ENCODE data around the gene LMCD1.

LMCD1 gene

DNA sequence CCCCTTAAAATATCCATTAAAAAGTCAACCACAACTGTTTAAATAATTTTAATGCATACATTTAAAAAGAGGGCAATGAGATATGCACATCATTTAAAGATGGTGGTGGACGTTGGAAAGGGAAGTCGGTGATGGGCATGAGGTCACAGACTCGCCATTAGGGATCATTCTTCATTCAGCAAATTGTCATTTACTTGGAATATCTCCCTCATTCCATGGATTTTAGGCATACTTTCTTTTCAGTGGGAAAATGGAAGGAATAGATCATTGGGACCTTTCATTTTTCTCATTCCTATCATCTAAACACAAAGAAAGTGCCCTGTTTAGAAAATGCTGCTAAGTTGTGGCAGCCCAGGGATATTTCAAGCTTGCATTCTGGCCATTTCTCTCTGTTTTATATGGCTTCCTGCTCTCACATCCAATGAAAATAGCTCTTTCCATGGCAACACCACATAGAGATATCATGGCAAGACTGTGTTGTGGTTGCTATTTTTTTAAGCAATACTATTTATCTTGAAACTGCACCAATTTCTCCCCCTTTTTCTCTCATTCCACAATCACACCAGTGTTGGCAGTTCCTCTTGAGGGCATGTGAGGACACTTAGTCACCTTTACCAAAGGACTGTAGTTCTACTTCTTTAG, 40.7 kb upstream of the LMCD1 start:
- H3K4me2 ChIP-seq (ENCODE audit: low read length): no peak overlapping the region
- no peaks in the 10 kb centered on the region for H3K36me3 ChIP-seq (ENCODE audit: control insufficient read depth, insufficient read depth, low read length)
- no peak for TF ChIP-seq CTCF (IDR thresholded peaks at IDR 0.05)
- H3K9me3 ChIP-seq (ENCODE audit: control insufficient read depth, low read length): no peaks in the 10 kb centered on the region
- no peak overlapping the region for H3K4me3 ChIP-seq (ENCODE audit: low read depth, low read length)
- no peak overlapping the region for H3K9ac ChIP-seq
- H3K27ac ChIP-seq: no peak overlapping the region
- H3K27me3 ChIP-seq (ENCODE audit: control insufficient read depth, insufficient read depth, low read length): no peaks in the 10 kb centered on the region
- no peak overlapping the region for H2AFZ ChIP-seq
- no peaks in the 10 kb centered on the region for H3K79me2 ChIP-seq
- no peaks in the 10 kb centered on the region for H3K4me1 ChIP-seq

- Histone ChIP-seq H3K9me3 (ENCODE audit: control insufficient read depth, low read length) (no peaks in the 10 kb centered on the region), H3K4me3 (ENCODE audit: low read depth, low read length) (no peak overlapping the region), H3K4me2 (ENCODE audit: low read length) (no peak overlapping the region), H3K36me3 (ENCODE audit: control insufficient read depth, insufficient read depth, low read length) (no peaks in the 10 kb centered on the region), H3K9ac (no peak overlapping the region), H3K79me2 (no peaks in the 10 kb centered on the region), H3K4me1 (no peaks in the 10 kb centered on the region), H2AFZ (no peak overlapping the region), H3K27me3 (ENCODE audit: control insufficient read depth, insufficient read depth, low read length) (no peaks in the 10 kb centered on the region), H3K27ac (no peak overlapping the region)
- no peak for TF ChIP-seq CTCF (IDR thresholded peaks at IDR 0.05)
These were observed 37.0 kb upstream of the LMCD1 start for GRCh38 chr3:8464668-8465067.

DNA sequence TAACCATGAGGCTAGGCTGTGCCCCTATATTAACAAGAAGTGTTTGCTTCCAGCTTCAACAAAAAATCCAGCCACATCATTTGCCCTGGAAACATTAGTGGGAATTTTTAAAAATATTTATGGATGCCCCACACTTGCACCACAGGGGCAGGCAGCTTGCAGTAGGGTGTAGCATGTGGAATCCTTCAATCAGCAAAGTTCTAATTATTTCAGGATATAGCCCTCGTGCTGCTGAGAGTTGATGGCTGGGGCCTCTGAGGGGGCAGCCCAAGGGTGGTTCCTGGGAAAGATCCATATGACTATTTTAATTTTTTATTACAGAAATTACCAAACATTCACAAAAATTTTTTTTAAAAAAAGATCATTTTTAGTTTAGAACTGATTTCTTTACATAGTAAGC, 35.1 kb upstream of the LMCD1 start:
- H3K27ac ChIP-seq: no peak overlapping the region
- no peaks in the 10 kb centered on the region for H3K9me3 ChIP-seq (ENCODE audit: control insufficient read depth, low read length)
- H3K79me2 ChIP-seq: no peaks in the 10 kb centered on the region
- H3K4me2 ChIP-seq (ENCODE audit: low read length): no peak overlapping the region
- no peak for TF ChIP-seq CTCF (IDR thresholded peaks at IDR 0.05)
- no peak overlapping the region for H3K9ac ChIP-seq
- no peak overlapping the region for H2AFZ ChIP-seq
- H3K36me3 ChIP-seq (ENCODE audit: control insufficient read depth, insufficient read depth, low read length): no peaks in the 10 kb centered on the region
- no peaks in the 10 kb centered on the region for H3K4me1 ChIP-seq
- no peaks in the 10 kb centered on the region for H3K27me3 ChIP-seq (ENCODE audit: control insufficient read depth, insufficient read depth, low read length)
- H3K4me3 ChIP-seq (ENCODE audit: low read depth, low read length): no peak overlapping the region

- no peaks in the 10 kb centered on the region for H3K36me3 ChIP-seq (ENCODE audit: control insufficient read depth, insufficient read depth, low read length)
- no peak overlapping the region for H3K4me3 ChIP-seq (ENCODE audit: low read depth, low read length)
- H3K4me1 ChIP-seq: no peaks in the 10 kb centered on the region
- no peak overlapping the region for H3K9ac ChIP-seq
- H3K27me3 ChIP-seq (ENCODE audit: control insufficient read depth, insufficient read depth, low read length): no peaks in the 10 kb centered on the region
- no peak overlapping the region for H3K27ac ChIP-seq
- H2AFZ ChIP-seq: no peak overlapping the region
- H3K79me2 ChIP-seq: no peaks in the 10 kb centered on the region
- no peak for TF ChIP-seq CTCF (IDR thresholded peaks at IDR 0.05)
- no peaks in the 10 kb centered on the region for H3K9me3 ChIP-seq (ENCODE audit: control insufficient read depth, low read length)
- H3K4me2 ChIP-seq (ENCODE audit: low read length): no peak overlapping the region
These were observed 30.8 kb upstream of the LMCD1 start for GRCh38 chr3:8470801-8471200.

- Histone ChIP-seq H3K4me3 (ENCODE audit: low read depth, low read length) (no peak overlapping the region), H2AFZ (no peak overlapping the region), H3K27ac (no peak overlapping the region), H3K79me2 (no peaks in the 10 kb centered on the region), H3K9me3 (ENCODE audit: control insufficient read depth, low read length) (no peaks in the 10 kb centered on the region), H3K27me3 (ENCODE audit: control insufficient read depth, insufficient read depth, low read length) (no peaks in the 10 kb centered on the region), H3K36me3 (ENCODE audit: control insufficient read depth, insufficient read depth, low read length) (no peaks in the 10 kb centered on the region), H3K4me1 (no peaks in the 10 kb centered on the region), H3K4me2 (ENCODE audit: low read length) (no peak overlapping the region), H3K9ac (no peak overlapping the region)
- TF ChIP-seq CTCF (IDR thresholded peaks at IDR 0.05): no peak
These were observed 29.1 kb upstream of the LMCD1 start for GRCh38 chr3:8472549-8472948.
